KG1 (cell line): Measurements from ENCODE around the gene ADGRG6.
A peak's percentile ranks its signal among the peaks of the same experiment; 100 is the strongest.

ENCODE experiments used
- DNase-seq: peaks from one replicate; lab custom pipeline; 2025; lab: John Stamatoyannopoulos, UW

ADGRG6 gene

GRCh38 chr6:142376800-142377496, 75.1 kb downstream of the ADGRG6 start:
- no peak for DNase-seq

DNA sequence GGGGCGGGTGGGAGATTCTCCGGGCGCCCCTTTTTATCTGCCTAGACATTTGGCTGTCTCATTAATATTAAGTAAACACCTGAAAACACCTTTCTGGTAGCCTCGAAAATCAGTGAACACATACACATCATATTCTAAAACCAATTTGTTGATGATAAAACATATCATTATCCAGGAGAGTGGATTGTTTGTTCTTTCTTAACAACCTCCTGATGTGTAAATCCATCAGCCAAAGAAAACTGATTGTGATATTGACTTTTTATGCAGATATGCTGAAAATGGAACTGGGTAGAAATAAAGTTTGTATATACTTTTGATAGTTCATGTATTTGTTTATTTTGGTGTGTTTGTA, 75.7 kb downstream of the ADGRG6 start:
- no peak for DNase-seq

GRCh38 chr6:142378138-142378875, 76.5 kb downstream of the ADGRG6 start:
- peak; percentile 49 for DNase-seq

GRCh38 chr6:142380626-142381025, 78.8 kb downstream of the ADGRG6 start:
- DNase-seq: no peak

GRCh38 chr6:142381181-142381580, 79.4 kb downstream of the ADGRG6 start:
- DNase-seq: no peak

DNA sequence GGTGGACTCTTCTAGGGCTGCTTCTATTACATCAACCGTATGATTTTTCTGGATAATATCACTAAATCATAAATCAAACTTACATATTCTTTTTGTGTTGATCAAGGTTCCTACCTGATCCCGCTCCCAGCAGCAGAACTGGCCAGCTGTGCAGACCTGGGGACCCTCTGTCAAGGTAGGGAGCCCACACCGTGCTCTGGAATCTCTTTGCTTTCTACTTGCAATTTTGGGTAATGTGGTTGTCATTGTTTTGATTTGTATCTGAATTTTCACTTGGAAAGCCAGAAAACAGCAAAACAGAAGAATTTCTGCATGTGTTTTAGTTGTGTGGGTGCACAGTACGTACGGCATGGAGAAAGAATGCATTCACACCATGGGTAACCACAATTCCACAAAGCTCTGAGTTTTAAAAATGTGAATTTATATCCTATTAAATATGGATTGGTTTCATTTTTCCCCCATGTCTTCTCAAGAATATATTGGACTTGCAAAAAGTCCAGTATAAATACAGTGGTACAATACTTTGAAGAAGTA, 80.1 kb downstream of the ADGRG6 start:
- no peak for DNase-seq

GRCh38 chr6:142384519-142385254, 82.9 kb downstream of the ADGRG6 start:
- no peak for DNase-seq

- no peak for DNase-seq
Observed at GRCh38 chr6:142385352-142385751, 83.5 kb downstream of the ADGRG6 start.

GRCh38 chr6:142386657-142387056, 84.8 kb downstream of the ADGRG6 start:
- DNase-seq: no peak

- peak; percentile 21 for DNase-seq
Observed at GRCh38 chr6:142387997-142388815, 86.4 kb downstream of the ADGRG6 start.

DNA sequence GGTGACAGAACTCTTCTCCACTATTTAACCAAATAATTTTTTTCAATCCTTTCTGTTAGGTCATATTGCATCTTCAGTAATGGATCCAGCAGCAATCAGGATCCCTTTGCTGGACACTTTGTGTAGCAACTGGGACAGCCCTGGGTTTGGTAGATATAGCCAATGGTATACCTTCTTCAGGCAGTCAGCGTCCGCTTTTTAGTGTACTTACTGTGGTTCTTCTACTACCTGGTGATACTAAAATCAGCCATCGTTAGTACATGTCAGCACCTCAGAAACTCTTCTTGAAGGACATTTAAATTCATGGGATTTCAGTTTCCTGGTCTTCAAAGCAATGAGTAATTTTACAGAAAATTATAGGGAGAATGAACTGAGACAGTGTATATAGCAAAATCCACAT, 93.5 kb downstream of the ADGRG6 start:
- no peak for DNase-seq

GRCh38 chr6:142395768-142396231, 94.0 kb downstream of the ADGRG6 start:
- peak; percentile 59 for DNase-seq

DNA sequence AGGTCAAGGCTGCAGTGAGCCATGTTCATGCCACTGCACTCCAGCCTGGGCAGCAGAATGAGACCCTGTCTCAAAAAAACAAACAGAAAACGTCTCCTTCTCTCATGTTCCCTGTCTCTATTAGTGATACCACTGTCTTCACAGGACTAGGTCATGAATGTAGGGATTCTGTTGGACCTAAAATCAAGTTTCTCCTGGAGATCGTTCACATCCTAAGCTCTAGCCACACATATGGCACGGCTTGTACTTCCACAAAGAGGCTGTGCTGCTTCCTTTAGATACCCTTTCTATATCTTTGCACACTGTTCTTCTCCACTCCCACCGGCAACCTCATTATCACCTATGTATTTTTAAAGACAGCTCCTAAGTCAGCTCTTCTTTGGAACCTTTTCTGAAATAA, 96.5 kb downstream of the ADGRG6 start:
- DNase-seq: no peak

DNA sequence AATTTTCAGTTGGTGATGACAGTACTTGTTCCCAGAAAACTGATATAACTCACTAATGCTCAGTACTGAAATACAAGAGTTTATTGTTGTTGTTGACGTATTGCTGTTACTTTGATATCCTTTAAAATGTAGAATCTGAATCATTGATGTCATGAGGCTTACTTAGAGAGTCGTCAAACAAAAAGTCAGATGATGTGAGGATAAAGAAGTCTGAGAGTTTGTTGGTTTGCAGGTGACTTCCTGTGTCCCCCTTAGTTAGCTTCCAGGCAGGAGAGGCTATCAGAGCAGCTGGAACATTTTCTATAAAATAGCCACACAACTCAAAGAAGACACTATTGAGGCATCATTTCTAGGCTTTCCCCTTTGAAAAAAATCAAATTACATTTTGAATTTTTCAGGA, 97.9 kb downstream of the ADGRG6 start:
- DNase-seq: no peak

GRCh38 chr6:142400495-142400894, 98.7 kb downstream of the ADGRG6 start:
- no peak for DNase-seq

DNA sequence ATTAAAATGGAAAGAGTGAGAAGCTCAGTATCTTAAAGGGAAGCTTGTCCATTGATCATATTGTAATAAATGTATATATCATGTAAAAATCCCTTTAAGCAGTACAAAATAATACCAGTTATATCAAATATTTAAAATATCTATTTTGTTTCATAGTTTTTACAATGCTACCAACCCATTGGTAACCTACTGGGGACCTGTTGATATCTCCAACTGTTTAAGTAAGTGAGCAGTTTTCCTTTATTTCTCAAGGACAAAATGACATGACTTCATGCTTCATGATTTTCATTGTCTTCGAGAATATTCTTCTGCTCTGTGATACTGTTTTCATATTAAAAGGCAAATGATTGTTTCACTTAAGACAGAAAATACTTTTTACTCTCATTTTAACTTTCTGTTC, 100.0 kb downstream of the ADGRG6 start:
- DNase-seq: no peak

DNA sequence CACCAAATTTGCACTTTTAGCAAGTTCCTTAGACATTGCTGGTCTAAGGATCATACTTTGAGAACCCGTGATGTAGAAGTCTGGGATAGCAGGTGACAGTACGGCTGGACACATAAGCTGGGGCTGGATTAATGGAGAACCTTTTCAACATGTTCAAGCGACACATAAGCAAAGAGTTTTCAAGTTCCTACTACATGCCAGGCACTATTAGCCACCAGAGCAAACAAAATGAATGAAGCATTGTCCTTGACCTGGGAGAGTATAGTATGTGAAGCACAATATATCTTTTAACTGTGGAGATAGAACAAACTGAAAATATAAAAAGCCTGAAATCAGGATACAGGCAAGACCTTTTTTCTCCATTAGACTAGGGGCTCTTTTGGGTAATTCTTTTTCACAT, 102.9 kb downstream of the ADGRG6 start:
- DNase-seq: no peak

- no peak for DNase-seq
Observed at GRCh38 chr6:142406131-142406530, 104.3 kb downstream of the ADGRG6 start.

DNA sequence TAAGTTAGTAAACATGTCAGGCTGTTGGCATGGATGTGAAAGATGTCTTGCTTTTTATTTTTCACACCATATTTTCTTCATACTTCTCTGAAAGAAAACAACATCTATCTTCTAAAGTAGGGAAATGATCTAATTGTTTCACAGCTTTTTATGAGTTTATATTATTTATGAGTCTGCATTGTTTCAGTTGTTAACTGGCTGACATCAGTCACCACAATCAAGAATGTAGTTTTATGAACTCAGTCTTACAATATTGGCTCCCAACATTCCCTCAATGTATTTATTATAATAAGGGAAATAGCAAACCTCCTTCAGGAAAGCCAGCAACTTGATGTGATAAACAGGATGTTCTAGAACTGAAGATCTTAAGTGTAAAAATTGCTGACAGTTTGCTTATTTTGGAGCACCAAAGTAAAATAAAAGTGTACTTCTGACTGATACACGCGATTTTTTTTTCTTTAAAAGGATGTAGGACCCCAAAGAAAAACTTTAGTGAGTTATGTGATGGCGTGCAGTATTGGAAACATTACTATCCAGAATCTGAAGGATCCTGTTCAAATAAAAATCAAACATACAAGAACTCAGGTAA, 106.0 kb downstream of the ADGRG6 start:
- no peak for DNase-seq

GRCh38 chr6:142408409-142408808, 106.6 kb downstream of the ADGRG6 start:
- DNase-seq: no peak

DNA sequence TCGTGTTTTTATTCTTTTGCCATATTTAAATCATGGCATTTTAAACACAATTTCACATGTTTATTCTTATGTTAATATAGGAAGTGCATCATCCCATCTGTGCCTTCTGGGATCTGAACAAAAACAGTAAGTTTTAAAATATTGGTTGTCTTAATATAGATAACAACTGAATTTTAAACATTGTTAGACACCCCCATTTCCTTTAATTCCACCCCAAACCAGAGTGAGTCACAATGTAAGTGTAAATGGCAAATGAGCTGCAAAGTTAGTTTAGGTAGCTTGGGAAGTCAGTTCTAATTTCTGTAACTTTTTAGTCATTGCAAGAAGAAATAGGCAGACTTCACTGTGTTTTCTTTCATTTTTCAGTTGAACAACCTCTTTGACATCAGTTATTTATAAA, 108.0 kb downstream of the ADGRG6 start:
- no peak for DNase-seq
